ENCODE measurements around the gene MSRB3. TPM values are rescaled to one million over a fixed set of nuclear protein-coding genes. Genes with fewer than 3 reads are reported as not detected.

Gene MSRB3
- total and polyA plus RNA-seq, 2 donors (not counting 1 experiment from before 2014, with no cell fraction given), result not detected

- Histone ChIP-seq H3K9ac (ENCODE audit: low read length) (no peak overlapping the region), H3K27me3 (replicated peaks in 1 of 4; ENCODE audit: control extremely low read depth in 1 of 4, control insufficient read depth in 3 of 4, insufficient read depth in 4 of 4, low read length in 3 of 4) (no peaks in the 10 kb centered on the region), H3K27ac (ENCODE audit: low read length in 2 of 2) (no peak overlapping the region), H3K36me3 (replicated peaks in 1 of 2; ENCODE audit: control extremely low read depth in 1 of 2, control insufficient read depth in 1 of 2, extremely low read depth in 1 of 2, insufficient read depth in 2 of 2, low read length in 1 of 2) (no peaks in the 10 kb centered on the region), H3K9me3 (ENCODE audit: control extremely low read depth in 1 of 3, control insufficient read depth in 2 of 3, insufficient read depth in 1 of 3, low read length in 2 of 3) (no peaks in the 10 kb centered on the region), H3K4me1 (ENCODE audit: control insufficient read depth in 2 of 2, insufficient read depth in 2 of 2, low read length in 2 of 2) (no peaks in the 10 kb centered on the region), H3K4me3 (ENCODE audit: control extremely low read depth in 1 of 5, extremely low read depth in 1 of 5, insufficient read depth in 1 of 5, low read depth in 2 of 5, low read length in 4 of 5) (no peak overlapping the region), H3K79me2 (ENCODE audit: control insufficient read depth, insufficient read depth, low read length) (no peaks in the 10 kb centered on the region), H2AFZ (ENCODE audit: insufficient read depth, low read depth, low read length, poor library complexity, severe bottlenecking) (no peak overlapping the region), H4K20me1 (ENCODE audit: control insufficient read depth, insufficient read depth, low read length, poor library complexity, severe bottlenecking) (no peaks in the 10 kb centered on the region), H3K4me2 (replicated peaks; ENCODE audit: low read depth, low read length, poor library complexity, severe bottlenecking) (no peak overlapping the region)
- CTCF ChIA-PET, result no interaction called here
- H3K4me3 Mint-ChIP-seq, result no peak overlapping the region
- no CpG with 5 or more reads among the region's 1 CpG for WGBS (ENCODE audit: insufficient coverage)
- TF ChIP-seq CTCF (IDR thresholded peaks at IDR 0.05), result no peak
- TF ChIP-seq EZH2 (IDR thresholded peaks at IDR 0.05; ENCODE audit: borderline replicate concordance, insufficient read depth, low read depth, low read length, poor library complexity, severe bottlenecking), result no peak
- intact Hi-C loops (cut with micrococcal nuclease), result no loop called here
- no peaks in the 10 kb centered on the region for H3K4me1 Mint-ChIP-seq
- POLR2A ChIA-PET, result no interaction called here
- no peaks in the 10 kb centered on the region for H3K27me3 Mint-ChIP-seq
- DNase-seq (no peak), ATAC-seq (ENCODE audit: low read depth) (no peak)
- H3K27ac Mint-ChIP-seq, result no peak overlapping the region
- peaks cover 3% of the 10 kb centered on the region for H3K9me3 Mint-ChIP-seq (ENCODE audit: insufficient read depth)
Observed at GRCh38 chr12:65409726-65410125, 131.2 kb downstream of the MSRB3 start.

GRCh38 chr12:65411171-65411570 lies 132.7 kb downstream of the MSRB3 start:
- Mint-ChIP-seq H3K4me1 (no peaks in the 10 kb centered on the region), H3K27ac (no peak overlapping the region), H3K27me3 (no peaks in the 10 kb centered on the region), H3K4me3 (no peak overlapping the region), H3K9me3 (ENCODE audit: insufficient read depth) (peaks cover 3% of the 10 kb centered on the region)
- H3K36me3 ChIP-seq (replicated peaks in 1 of 2; ENCODE audit: control extremely low read depth in 1 of 2, control insufficient read depth in 1 of 2, extremely low read depth in 1 of 2, insufficient read depth in 2 of 2, low read length in 1 of 2), result no peaks in the 10 kb centered on the region
- no peak overlapping the region for H3K4me3 ChIP-seq (ENCODE audit: control extremely low read depth in 1 of 5, extremely low read depth in 1 of 5, insufficient read depth in 1 of 5, low read depth in 2 of 5, low read length in 4 of 5)
- H3K9me3 ChIP-seq (ENCODE audit: control extremely low read depth in 1 of 3, control insufficient read depth in 2 of 3, insufficient read depth in 1 of 3, low read length in 2 of 3), result no peaks in the 10 kb centered on the region
- ChIA-PET POLR2A (no interaction called here), CTCF (no interaction called here)
- DNase-seq, result no peak
- no peak overlapping the region for H3K4me2 ChIP-seq (replicated peaks; ENCODE audit: low read depth, low read length, poor library complexity, severe bottlenecking)
- no peaks in the 10 kb centered on the region for H3K79me2 ChIP-seq (ENCODE audit: control insufficient read depth, insufficient read depth, low read length)
- no peaks in the 10 kb centered on the region for H4K20me1 ChIP-seq (ENCODE audit: control insufficient read depth, insufficient read depth, low read length, poor library complexity, severe bottlenecking)
- H3K27me3 ChIP-seq (replicated peaks in 1 of 4; ENCODE audit: control extremely low read depth in 1 of 4, control insufficient read depth in 3 of 4, insufficient read depth in 4 of 4, low read length in 3 of 4), result no peaks in the 10 kb centered on the region
- H3K9ac ChIP-seq (ENCODE audit: low read length), result no peak overlapping the region
- H3K27ac ChIP-seq (ENCODE audit: low read length in 2 of 2), result no peak overlapping the region
- no CpG with 5 or more reads among the region's 3 CpGs for WGBS (ENCODE audit: insufficient coverage)
- no peak overlapping the region for H2AFZ ChIP-seq (ENCODE audit: insufficient read depth, low read depth, low read length, poor library complexity, severe bottlenecking)
- H3K4me1 ChIP-seq (ENCODE audit: control insufficient read depth in 2 of 2, insufficient read depth in 2 of 2, low read length in 2 of 2), result no peaks in the 10 kb centered on the region
- intact Hi-C loops (cut with micrococcal nuclease), result no loop called here
- TF ChIP-seq CTCF (IDR thresholded peaks at IDR 0.05) (no peak), EZH2 (IDR thresholded peaks at IDR 0.05; ENCODE audit: borderline replicate concordance, insufficient read depth, low read depth, low read length, poor library complexity, severe bottlenecking) (no peak)
- no peak for ATAC-seq (ENCODE audit: low read depth)

Data from B cell (primary cell).